Suprapubic skin (tissue), 4 donors: ENCODE results near the gene TGFB2.

Source experiments
- CTCF ChIP-seq, 2 donors: fragments of 200-600 bp in 1 of 2; fragments of 450-650 bp in 1 of 2; sonication (generic) in 1 of 2; IDR thresholded peaks; one replicate each; pipeline ENCODE4 v1.5.1; 2016 to 2019; ENCODE audit warnings: antibody characterized with exemption in 2 of 2, mild to moderate bottlenecking in 1 of 2, moderate library complexity in 1 of 2
- POLR2A ChIP-seq, 2 donors: fragments of 450-650 bp; IDR thresholded peaks; one replicate each; pipeline ENCODE4 v1.6.1; 2017; ENCODE audit warnings: antibody characterized with exemption in 2 of 2, mild to moderate bottlenecking in 2 of 2, moderate library complexity in 2 of 2
- POLR2AphosphoS5 ChIP-seq, 3 donors: sonication (generic); formaldehyde crosslinking; IDR thresholded peaks; one replicate each; pipeline ENCODE4 v1.6.1; 2017; ENCODE audit warnings: antibody characterized with exemption in 3 of 3

- TF ChIP-seq POLR2A (IDR thresholded peaks at IDR 0.05) (no peak), CTCF (IDR thresholded peaks at IDR 0.05) (no peak), POLR2AphosphoS5 (IDR thresholded peaks at IDR 0.05) (no peak)
These were observed 66.0 kb downstream of the TGFB2 start for GRCh38 chr1:218411101-218411500.
